HG02763 (cell line): Measurements from ENCODE around the gene ACAN.

Experiments
- ATAC-seq: cut with Tn5 transposase; IDR thresholded peaks from one replicate; pipeline ENCODE4 v1.9.1; 2021; ENCODE audit warnings: mild to moderate bottlenecking, moderate library complexity; ENCODE audit not compliant: unreplicated experiment

The ACAN gene

GRCh38 chr15:88803241-88803919, at the start of gene ACAN:
Gene ACAN, plus strand, starts transcription at chr15:88803436. Its CDS starts 32,771 bp downstream, at chr15:88836207.
- no peak for ATAC-seq

- no peak for ATAC-seq
These were observed 46.7 kb upstream of the ACAN start for GRCh38 chr15:88756521-88756920.

DNA sequence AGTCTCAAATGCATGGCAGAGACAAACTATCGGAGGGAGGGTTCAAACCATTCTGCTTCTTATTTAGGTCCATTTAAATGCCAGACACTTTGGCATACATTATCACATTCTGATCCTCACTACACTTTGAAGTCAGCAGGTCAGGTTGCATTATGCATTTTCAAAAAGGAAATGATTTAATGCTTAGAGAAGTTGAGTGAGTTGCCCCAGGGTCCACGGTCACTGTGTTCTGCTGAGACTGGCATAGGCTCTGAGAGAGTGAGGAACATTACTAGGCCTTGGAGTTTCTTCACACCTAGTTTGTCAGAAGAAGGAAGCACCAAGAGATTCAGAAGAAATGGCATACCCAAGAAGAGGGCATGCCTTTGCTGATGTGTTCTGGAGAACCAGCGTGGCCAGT, 46.3 kb upstream of the ACAN start:
- ATAC-seq = no peak

DNA sequence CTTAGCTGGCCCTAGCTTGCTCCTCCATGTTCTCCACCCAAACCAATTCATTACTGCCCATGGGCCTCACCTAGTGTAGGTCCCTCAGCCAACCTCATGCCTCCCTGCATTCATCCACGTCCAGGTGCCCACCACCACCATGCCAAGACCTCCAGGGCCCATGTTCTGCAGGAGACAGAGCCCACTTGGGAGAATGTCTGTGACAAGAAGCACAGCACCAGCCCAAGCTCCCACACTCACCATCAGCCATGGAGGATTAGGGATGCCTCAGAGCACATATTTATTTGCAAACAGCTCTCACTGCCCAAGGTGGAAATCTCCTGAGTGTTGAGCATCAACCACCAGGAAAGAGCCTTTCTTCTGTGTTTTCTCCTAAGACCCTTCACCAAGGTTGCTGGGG, 43.4 kb upstream of the ACAN start:
- ATAC-seq = no peak

- ATAC-seq = no peak
These were observed 38.8 kb upstream of the ACAN start for GRCh38 chr15:88764448-88764847.

- ATAC-seq = no peak
These were observed 38.0 kb upstream of the ACAN start for GRCh38 chr15:88765212-88765611.

DNA sequence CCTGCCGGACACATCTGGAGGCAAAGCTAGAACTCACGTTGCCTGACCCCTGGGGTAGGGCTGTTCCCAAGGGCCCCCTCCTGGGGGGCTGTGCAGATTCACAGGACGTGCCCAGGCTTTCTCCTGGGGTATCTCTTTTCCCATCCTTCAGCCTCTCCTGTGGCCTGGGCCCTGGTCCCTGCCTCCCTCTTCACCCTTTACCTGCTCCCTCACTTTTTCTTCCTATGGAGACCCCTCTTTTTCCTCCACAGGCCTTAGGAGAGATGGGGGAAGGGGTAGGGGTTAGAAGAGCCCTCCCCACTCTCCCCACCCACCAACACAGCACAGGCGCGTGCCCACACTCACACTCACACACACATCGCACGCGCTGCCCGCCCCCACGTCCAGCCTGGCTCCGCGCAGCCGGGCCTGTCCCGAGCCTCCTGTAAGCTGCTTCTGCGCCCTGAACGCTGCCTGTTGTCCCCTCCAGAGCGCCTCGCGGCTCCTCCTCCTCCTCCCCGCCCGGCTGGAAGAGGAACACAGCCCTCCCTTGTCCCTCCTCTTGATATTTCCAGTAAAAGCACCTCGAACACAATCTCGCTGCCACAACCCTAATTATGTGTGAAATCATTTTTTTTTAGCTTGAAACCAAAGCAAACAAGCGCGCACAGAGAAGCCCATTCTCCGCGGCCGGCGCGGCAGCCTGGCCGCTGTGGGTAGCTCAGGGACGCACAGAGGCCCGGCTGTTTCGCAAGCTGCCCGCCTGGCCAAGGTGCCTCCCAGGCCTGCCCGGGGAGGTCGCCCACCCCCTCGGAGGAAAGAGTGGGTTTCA, 33.9 kb upstream of the ACAN start:
- no peak for ATAC-seq

DNA sequence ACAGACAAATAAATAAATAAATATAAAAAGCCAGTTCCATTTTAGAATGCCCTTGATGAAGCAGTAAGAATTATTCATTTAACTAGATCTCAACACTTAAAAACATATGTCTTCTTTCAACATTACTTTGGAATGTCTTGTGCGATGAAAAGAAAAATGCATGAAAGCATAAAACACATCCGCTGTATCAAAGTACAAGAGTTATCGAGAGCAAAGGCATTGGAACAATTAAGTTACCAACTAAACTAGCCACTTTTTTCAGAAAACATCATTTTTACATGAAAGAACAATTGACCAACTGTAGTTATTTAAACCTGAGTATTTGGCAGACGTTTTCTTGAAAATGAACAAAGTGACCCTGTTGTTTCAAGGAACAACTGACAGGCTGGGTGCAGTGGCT, 27.5 kb upstream of the ACAN start:
- no peak for ATAC-seq

GRCh38 chr15:88776646-88777045, 26.6 kb upstream of the ACAN start:
- no peak for ATAC-seq

DNA sequence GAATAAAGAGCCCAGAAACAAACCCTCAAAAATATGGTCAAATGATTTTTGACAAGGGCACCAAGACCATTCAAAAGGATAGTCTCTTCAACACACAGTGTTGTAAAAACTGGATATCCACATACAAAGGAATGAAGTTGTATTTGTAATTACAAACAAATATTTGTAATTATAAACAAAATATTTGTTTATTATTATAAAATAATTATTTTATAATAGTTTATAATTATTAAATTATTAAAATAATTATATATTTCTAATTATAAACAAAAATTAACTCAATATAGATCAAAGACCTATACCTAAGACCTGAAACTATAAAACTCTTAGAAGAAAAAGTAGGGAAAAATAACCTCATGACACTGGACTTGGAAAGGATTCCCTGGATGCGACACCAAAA, 23.3 kb upstream of the ACAN start:
- ATAC-seq = no peak

DNA sequence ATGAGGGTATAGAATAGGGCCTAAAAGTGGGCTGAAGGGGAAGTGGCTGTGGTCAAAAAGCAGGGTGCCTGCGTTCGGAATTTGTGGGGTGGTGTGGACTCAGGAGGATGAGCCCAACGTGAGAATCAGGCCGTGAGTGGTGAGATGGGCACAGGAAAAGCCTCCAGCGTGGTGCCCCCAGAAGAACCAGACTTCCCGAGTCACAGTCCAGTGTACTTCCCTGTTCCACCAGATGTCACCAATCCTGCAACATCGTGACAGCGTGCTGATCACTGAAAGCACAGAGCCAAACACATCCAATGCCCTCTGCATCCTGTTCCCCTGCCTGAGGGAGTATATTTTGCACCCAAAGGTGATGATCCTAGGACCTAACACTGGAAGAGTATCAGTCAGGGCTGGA, 20.8 kb upstream of the ACAN start:
- no peak for ATAC-seq

- no peak for ATAC-seq
These were observed 18.0 kb upstream of the ACAN start for GRCh38 chr15:88785217-88785616.

GRCh38 chr15:88788036-88788435, 15.2 kb upstream of the ACAN start:
- ATAC-seq = no peak

GRCh38 chr15:88788816-88789215, 14.4 kb upstream of the ACAN start:
- ATAC-seq = no peak

DNA sequence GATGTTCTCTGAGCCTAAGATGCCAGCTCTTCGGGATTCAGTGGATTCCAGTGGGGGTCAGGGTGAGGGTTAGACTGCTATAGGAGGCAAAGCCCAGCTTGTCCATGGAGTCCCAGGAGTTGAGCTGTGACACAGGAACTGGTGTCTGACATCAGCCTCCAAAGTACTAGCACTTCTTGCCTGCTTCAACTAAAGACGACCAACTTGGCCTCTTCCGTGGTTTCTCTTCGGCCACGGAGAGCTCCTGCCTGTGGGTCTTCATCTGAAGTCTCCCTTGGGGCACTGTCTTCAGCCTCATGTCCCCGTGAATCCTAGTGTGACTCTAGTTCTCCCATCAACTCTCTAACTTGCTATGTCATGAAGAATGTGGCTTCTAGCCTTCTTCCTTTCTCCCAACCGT, 12.8 kb upstream of the ACAN start:
- no peak for ATAC-seq

GRCh38 chr15:88791637-88792036, 11.6 kb upstream of the ACAN start:
- ATAC-seq = no peak

- ATAC-seq = no peak
These were observed 10.6 kb upstream of the ACAN start for GRCh38 chr15:88792342-88793282.

DNA sequence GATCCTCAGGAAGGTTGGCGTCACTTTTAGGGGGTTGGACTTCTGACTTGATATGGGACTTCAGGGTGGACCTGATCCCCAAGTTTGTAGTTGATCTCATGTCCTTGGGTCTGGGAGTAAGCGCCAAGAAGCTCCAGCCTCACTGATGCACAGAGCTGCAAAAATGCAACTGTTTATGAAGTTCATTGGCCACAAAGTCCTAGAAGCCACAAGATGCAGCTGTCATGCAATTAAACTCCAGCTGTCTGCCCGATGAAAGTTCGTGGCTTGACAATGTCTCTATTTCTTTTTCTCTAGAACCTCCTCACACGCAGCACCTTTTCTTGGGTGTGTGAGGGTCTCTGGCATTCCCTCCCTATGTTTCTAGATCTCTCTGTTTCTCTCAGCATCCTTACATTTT, 9.2 kb upstream of the ACAN start:
- ATAC-seq = no peak

- no peak for ATAC-seq
These were observed 5.4 kb upstream of the ACAN start for GRCh38 chr15:88797663-88798339.

- no peak for ATAC-seq
These were observed 3.9 kb upstream of the ACAN start for GRCh38 chr15:88799341-88799740.

GRCh38 chr15:88800026-88800425, 3.2 kb upstream of the ACAN start:
- ATAC-seq = no peak
